ENCODE data around the gene OR2F2. TPM values are rescaled to one million over a fixed set of nuclear protein-coding genes. Genes with fewer than 3 reads are reported as not detected.

Gene OR2F2, protein sequence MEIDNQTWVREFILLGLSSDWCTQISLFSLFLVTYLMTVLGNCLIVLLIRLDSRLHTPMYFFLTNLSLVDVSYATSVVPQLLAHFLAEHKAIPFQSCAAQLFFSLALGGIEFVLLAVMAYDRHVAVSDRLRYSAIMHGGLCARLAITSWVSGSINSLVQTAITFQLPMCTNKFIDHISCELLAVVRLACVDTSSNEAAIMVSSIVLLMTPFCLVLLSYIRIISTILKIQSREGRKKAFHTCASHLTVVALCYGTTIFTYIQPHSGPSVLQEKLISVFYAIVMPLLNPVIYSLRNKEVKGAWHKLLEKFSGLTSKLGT
- total RNA-seq (not detected), polyA plus RNA-seq (not detected), total RNA-seq (not detected)

DNA sequence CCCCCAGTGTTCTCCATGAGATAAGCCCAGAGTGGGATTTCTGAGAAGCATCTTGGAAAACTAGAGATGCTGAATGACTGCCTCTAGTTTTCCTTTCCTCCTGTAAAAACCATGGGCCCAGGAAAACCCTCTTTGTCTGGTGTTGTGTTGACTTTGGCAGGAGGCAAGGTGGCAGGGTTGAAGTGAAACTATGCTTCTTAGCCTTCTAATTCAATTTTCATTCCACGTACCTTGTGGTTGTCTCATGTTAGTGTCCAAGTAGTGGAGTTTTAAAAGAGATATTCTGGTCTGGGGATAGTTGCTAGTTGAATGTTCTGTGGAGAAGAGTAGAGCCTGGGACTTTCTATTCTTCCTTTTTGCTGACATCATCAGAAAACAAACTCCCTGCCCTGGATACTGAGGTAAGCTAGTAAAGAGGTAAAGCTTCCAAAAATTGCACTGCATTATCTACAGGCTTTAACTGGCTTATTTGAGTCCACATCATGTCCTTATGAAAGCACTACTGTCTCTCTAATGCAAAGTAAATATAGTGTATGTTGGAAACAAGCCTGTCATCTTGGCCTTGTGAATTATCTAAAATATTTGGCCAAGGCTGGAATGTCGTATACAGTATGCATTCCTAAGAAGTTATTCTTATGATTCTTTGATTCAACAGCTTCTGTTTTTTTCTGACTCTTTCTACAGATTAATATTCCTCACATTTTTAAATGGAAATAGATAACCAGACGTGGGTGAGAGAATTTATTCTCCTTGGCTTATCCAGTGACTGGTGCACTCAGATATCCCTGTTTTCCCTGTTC lies at the start of gene OR2F2:
TSS of gene OR2F2 (plus strand) at position 708 of the 800 bp plus-strand sequence. CDS start at position 708, 0 bp downstream.
- Histone ChIP-seq H3K9me3 (ENCODE audit: control insufficient read depth in 2 of 3, low read length in 3 of 3) (peaks cover 0 to 4% (median 0%) of the 10 kb centered on the region in 3 experiments), H3K27ac (ENCODE audit: low read depth, low read length) (no peak within 1 kb of the TSS), H3K27me3 (ENCODE audit: control insufficient read depth in 2 of 2, insufficient read depth in 2 of 2, low read length in 2 of 2) (no peaks in the 10 kb centered on the region), H3K36me3 (ENCODE audit: control insufficient read depth in 2 of 3, insufficient read depth in 3 of 3, low read length in 3 of 3) (no peaks in the 10 kb centered on the region), H3K4me1 (ENCODE audit: control insufficient read depth in 2 of 2, insufficient read depth in 2 of 2, low read length in 2 of 2) (no peaks in the 10 kb centered on the region), H3K4me3 (ENCODE audit: low read length) (no peak within 1 kb of the TSS)
- Mint-ChIP-seq H3K36me3 (peaks cover 0 to 6% (median 5%) of the 10 kb centered on the region in 5 donors), H3K27ac (no peak within 1 kb of the TSS), H3K9me3 (peaks cover 0 to 27% (median 11%) of the 10 kb centered on the region in 11 donors), H3K4me1 (peaks cover 0 to 8% (median 0%) of the 10 kb centered on the region in 7 donors), H3K27me3 (peaks cover 0 to 28% (median 0%) of the 10 kb centered on the region in 5 donors), H3K4me3 (no peak within 1 kb of the TSS)
- ChIA-PET POLR2A (no interaction called here), CTCF (no interaction called here)
- DNase-seq (no peak), ATAC-seq (no peak)
- intact Hi-C loops (cut with micrococcal nuclease) = no loop called here

GRCh38 chr7:143885951-143886350 lies 49.1 kb upstream of the OR2F2 start:
- Mint-ChIP-seq H3K4me1 (peaks cover 12 to 38% (median 21%) of the 10 kb centered on the region in 7 donors), H3K36me3 (peaks cover 9 to 38% (median 31%) of the 10 kb centered on the region in 5 donors), H3K27me3 (peaks cover 41 to 70% (median 58%) of the 10 kb centered on the region in 5 donors), H3K9me3 (peaks cover 0 to 33% (median 7%) of the 10 kb centered on the region in 11 donors), H3K4me3 (no peak overlapping the region), H3K27ac (no peak overlapping the region)
- DNase-seq (no peak), ATAC-seq (no peak)
- ChIA-PET POLR2A (no interaction called here), CTCF (no interaction called here)
- Histone ChIP-seq H3K27ac (ENCODE audit: low read depth, low read length) (no peak overlapping the region), H3K4me3 (ENCODE audit: low read length) (no peak overlapping the region), H3K9me3 (ENCODE audit: control insufficient read depth in 2 of 3, low read length in 3 of 3) (no peaks in the 10 kb centered on the region), H3K36me3 (ENCODE audit: control insufficient read depth in 2 of 3, insufficient read depth in 3 of 3, low read length in 3 of 3) (no peaks in the 10 kb centered on the region), H3K4me1 (ENCODE audit: control insufficient read depth in 2 of 2, insufficient read depth in 2 of 2, low read length in 2 of 2) (peaks cover 0 to 9% of the 10 kb centered on the region in 2 donors), H3K27me3 (ENCODE audit: control insufficient read depth in 2 of 2, insufficient read depth in 2 of 2, low read length in 2 of 2) (peaks cover 0 to 23% of the 10 kb centered on the region in 2 donors)
- intact Hi-C loops (cut with micrococcal nuclease) = no loop called here

DNA sequence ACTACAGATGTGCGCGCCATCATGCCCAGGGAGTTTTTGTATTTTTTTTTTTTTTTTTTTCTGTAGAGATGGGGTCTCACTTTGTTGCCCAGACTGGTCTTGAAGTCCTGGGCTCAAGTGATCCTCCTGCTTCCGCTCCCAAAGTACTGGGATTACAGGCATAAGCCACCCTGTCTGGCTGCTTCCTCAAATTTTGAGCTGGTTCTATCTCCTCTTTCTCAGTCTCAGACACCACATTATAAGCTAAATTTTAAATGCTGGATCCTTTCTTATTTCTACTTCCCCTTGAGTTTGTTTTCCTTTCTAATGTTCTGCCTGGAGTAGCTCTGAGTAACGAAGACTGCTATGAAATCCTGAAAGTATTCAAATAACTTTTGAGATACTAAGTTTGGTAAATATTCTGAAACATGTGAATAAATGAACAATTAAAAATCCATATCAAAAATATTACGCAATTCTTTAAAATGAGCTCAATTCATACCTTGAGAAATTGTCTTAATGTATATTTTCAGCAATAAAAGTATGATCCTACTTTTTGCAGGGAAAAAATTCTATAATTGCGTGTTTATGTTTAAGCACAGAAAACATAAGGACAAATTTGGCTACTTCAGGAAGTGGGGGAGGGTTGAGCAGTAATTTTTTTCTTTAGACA lies 48.1 kb upstream of the OR2F2 start:
- H3K9me3 ChIP-seq (ENCODE audit: control insufficient read depth in 2 of 3, low read length in 3 of 3) = peaks cover 0 to 4% (median 0%) of the 10 kb centered on the region in 3 experiments
- peak overlapping the region in 1 of 10 donors; percentile 33 for H3K4me3 Mint-ChIP-seq
- H3K27me3 ChIP-seq (ENCODE audit: control insufficient read depth in 2 of 2, insufficient read depth in 2 of 2, low read length in 2 of 2) = peaks cover 0 to 23% of the 10 kb centered on the region in 2 donors
- intact Hi-C loops (cut with micrococcal nuclease) = no loop called here
- DNase-seq = no peak
- CTCF ChIA-PET = no interaction called here
- POLR2A ChIA-PET = no interaction called here
- no peak for ATAC-seq
- H3K27me3 Mint-ChIP-seq = peaks cover 32 to 73% (median 58%) of the 10 kb centered on the region in 5 donors
- H3K4me3 ChIP-seq (ENCODE audit: low read length) = no peak overlapping the region
- peaks cover 13 to 38% (median 21%) of the 10 kb centered on the region in 7 donors for H3K4me1 Mint-ChIP-seq
- H3K36me3 Mint-ChIP-seq = peaks cover 9 to 48% (median 40%) of the 10 kb centered on the region in 5 donors
- H3K27ac Mint-ChIP-seq = peak overlapping the region in 1 of 9 donors; percentile 34
- H3K36me3 ChIP-seq (ENCODE audit: control insufficient read depth in 2 of 3, insufficient read depth in 3 of 3, low read length in 3 of 3) = no peaks in the 10 kb centered on the region
- no peak overlapping the region for H3K27ac ChIP-seq (ENCODE audit: low read depth, low read length)
- H3K9me3 Mint-ChIP-seq = peaks cover 4 to 42% (median 14%) of the 10 kb centered on the region in 11 donors
- H3K4me1 ChIP-seq (ENCODE audit: control insufficient read depth in 2 of 2, insufficient read depth in 2 of 2, low read length in 2 of 2) = peaks cover 0 to 9% of the 10 kb centered on the region in 2 donors

GRCh38 chr7:143889068-143889467 lies 46.0 kb upstream of the OR2F2 start:
- peaks cover 0 to 4% of the 10 kb centered on the region in 2 donors for H3K4me1 ChIP-seq (ENCODE audit: control insufficient read depth in 2 of 2, insufficient read depth in 2 of 2, low read length in 2 of 2)
- Mint-ChIP-seq H3K27ac (no peak overlapping the region), H3K27me3 (peaks cover 16 to 55% (median 41%) of the 10 kb centered on the region in 5 donors), H3K9me3 (peaks cover 4 to 48% (median 16%) of the 10 kb centered on the region in 11 donors), H3K36me3 (peaks cover 9 to 51% (median 40%) of the 10 kb centered on the region in 5 donors), H3K4me1 (peaks cover 7 to 21% (median 11%) of the 10 kb centered on the region in 7 donors), H3K4me3 (no peak overlapping the region)
- ChIA-PET CTCF (interaction anchor here (0.8 kb wide), 1 partner anchor 533 kb away, joined by 3 read pairs; no protein-coding TSS in a partner anchor), POLR2A (no interaction called here)
- intact Hi-C loops (cut with micrococcal nuclease) = no loop called here
- no peaks in the 10 kb centered on the region for H3K36me3 ChIP-seq (ENCODE audit: control insufficient read depth in 2 of 3, insufficient read depth in 3 of 3, low read length in 3 of 3)
- peaks cover 0 to 20% of the 10 kb centered on the region in 2 donors for H3K27me3 ChIP-seq (ENCODE audit: control insufficient read depth in 2 of 2, insufficient read depth in 2 of 2, low read length in 2 of 2)
- DNase-seq (no peak), ATAC-seq (no peak)
- no peak overlapping the region for H3K27ac ChIP-seq (ENCODE audit: low read depth, low read length)
- H3K4me3 ChIP-seq (ENCODE audit: low read length) = no peak overlapping the region
- H3K9me3 ChIP-seq (ENCODE audit: control insufficient read depth in 2 of 3, low read length in 3 of 3) = peaks cover 0 to 8% (median 0%) of the 10 kb centered on the region in 3 experiments

GRCh38 chr7:143890558-143890957 lies 44.5 kb upstream of the OR2F2 start:
- peaks cover 9 to 57% (median 37%) of the 10 kb centered on the region in 5 donors for H3K36me3 Mint-ChIP-seq
- Histone ChIP-seq H3K27ac (ENCODE audit: low read depth, low read length) (no peak overlapping the region), H3K4me1 (ENCODE audit: control insufficient read depth in 2 of 2, insufficient read depth in 2 of 2, low read length in 2 of 2) (no peaks in the 10 kb centered on the region), H3K27me3 (ENCODE audit: control insufficient read depth in 2 of 2, insufficient read depth in 2 of 2, low read length in 2 of 2) (peaks cover 0 to 16% of the 10 kb centered on the region in 2 donors), H3K9me3 (ENCODE audit: control insufficient read depth in 2 of 3, low read length in 3 of 3) (peaks cover 0 to 8% (median 0%) of the 10 kb centered on the region in 3 experiments), H3K36me3 (ENCODE audit: control insufficient read depth in 2 of 3, insufficient read depth in 3 of 3, low read length in 3 of 3) (no peaks in the 10 kb centered on the region), H3K4me3 (ENCODE audit: low read length) (no peak overlapping the region)
- H3K4me3 Mint-ChIP-seq = no peak overlapping the region
- peaks cover 3 to 16% (median 8%) of the 10 kb centered on the region in 7 donors for H3K4me1 Mint-ChIP-seq
- no peak overlapping the region for H3K27ac Mint-ChIP-seq
- DNase-seq (no peak), ATAC-seq (no peak)
- ChIA-PET POLR2A (no interaction called here), CTCF (interaction anchor here (1.5 kb wide), 1 partner anchor 10 kb away, joined by 4 read pairs; no protein-coding TSS in a partner anchor)
- peaks cover 12 to 41% (median 34%) of the 10 kb centered on the region in 5 donors for H3K27me3 Mint-ChIP-seq
- intact Hi-C loops (cut with micrococcal nuclease) = no loop called here
- peaks cover 4 to 49% (median 16%) of the 10 kb centered on the region in 11 donors for H3K9me3 Mint-ChIP-seq

DNA sequence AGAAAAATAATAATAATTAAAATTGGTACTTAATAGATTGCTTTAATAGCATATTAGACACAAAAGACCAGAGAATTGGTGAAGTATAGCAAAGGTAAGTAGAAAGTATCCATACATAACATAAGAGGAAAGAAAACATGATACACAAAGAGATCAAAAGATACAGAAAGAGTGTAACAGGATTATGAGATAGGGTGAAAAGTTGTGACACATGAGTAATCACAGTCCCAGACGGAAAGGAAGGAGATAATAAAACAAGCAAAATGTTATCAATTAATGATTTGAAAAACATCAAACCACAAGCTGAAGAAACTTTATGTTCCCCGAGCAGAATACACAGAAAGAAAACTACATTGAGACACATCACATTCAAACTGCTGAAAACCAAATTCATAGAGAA lies 43.6 kb upstream of the OR2F2 start:
- CTCF ChIA-PET = no interaction called here
- Mint-ChIP-seq H3K36me3 (peaks cover 9 to 58% (median 37%) of the 10 kb centered on the region in 5 donors), H3K9me3 (peaks cover 4 to 49% (median 16%) of the 10 kb centered on the region in 11 donors), H3K4me1 (peaks cover 3 to 18% (median 6%) of the 10 kb centered on the region in 7 donors), H3K4me3 (no peak overlapping the region), H3K27ac (no peak overlapping the region), H3K27me3 (peaks cover 6 to 36% (median 30%) of the 10 kb centered on the region in 5 donors)
- Histone ChIP-seq H3K4me1 (ENCODE audit: control insufficient read depth in 2 of 2, insufficient read depth in 2 of 2, low read length in 2 of 2) (no peaks in the 10 kb centered on the region), H3K27ac (ENCODE audit: low read depth, low read length) (no peak overlapping the region), H3K36me3 (ENCODE audit: control insufficient read depth in 2 of 3, insufficient read depth in 3 of 3, low read length in 3 of 3) (no peaks in the 10 kb centered on the region), H3K4me3 (ENCODE audit: low read length) (no peak overlapping the region), H3K9me3 (ENCODE audit: control insufficient read depth in 2 of 3, low read length in 3 of 3) (peaks cover 0 to 8% (median 0%) of the 10 kb centered on the region in 3 experiments), H3K27me3 (ENCODE audit: control insufficient read depth in 2 of 2, insufficient read depth in 2 of 2, low read length in 2 of 2) (peaks cover 0 to 10% of the 10 kb centered on the region in 2 donors)
- ATAC-seq (no peak), DNase-seq (no peak)
- intact Hi-C loops (cut with micrococcal nuclease) = no loop called here
- POLR2A ChIA-PET = no interaction called here

Measured in naive thymus-derived CD4-positive, alpha-beta T cell (primary cell).